Heart left ventricle (tissue), 16 donors: ENCODE data around the gene GSX1. TPM values are rescaled to one million over a fixed set of nuclear protein-coding genes. Genes with fewer than 3 reads are reported as not detected.
A peak's percentile ranks its signal among the peaks of the same experiment; 100 is the strongest.

Experiments
- ATAC-seq, 4 donors: fragments of 200-7000 bp; cut with Tn5 transposase; one replicate each; pipeline ENCODE4 v1.9.1; 2020 to 2022; ENCODE audit warnings: moderate library complexity in 4 of 4, mild to moderate bottlenecking in 3 of 4, moderate number of reproducible peaks in 1 of 4
- DNase-seq, 5 donors: peaks; one replicate each; pipeline ENCODE4 v3.0.0-alpha.2; 2020
- H3K27ac ChIP-seq, 12 donors: fragments of 200-600 bp; sonication (generic) in 4 of 12; one replicate each; pipeline versions ENCODE4 v1.5.0 to v1.8.0; 2016 to 2022; ENCODE audit warnings: mild to moderate bottlenecking in 2 of 12
- H3K27me3 ChIP-seq, 9 donors: fragments of 200-600 bp; sonication (generic) in 2 of 9; one replicate each; pipeline versions ENCODE4 v1.5.1 to v1.8.0; 2016 to 2022; ENCODE audit warnings: mild to moderate bottlenecking in 3 of 9
- H3K36me3 ChIP-seq, 9 donors: fragments of 200-600 bp; sonication (generic) in 2 of 9; one replicate each; pipeline versions ENCODE4 v1.5.0 to v1.8.0; 2018 to 2022; ENCODE audit warnings: mild to moderate bottlenecking in 2 of 9
- H3K4me1 ChIP-seq, 12 donors: fragments of 200-600 bp; sonication (generic) in 4 of 12; one replicate each; pipeline versions ENCODE4 v1.5.0 to v1.8.0; 2016 to 2022; ENCODE audit warnings: mild to moderate bottlenecking in 3 of 12
- H3K4me3 ChIP-seq, 12 donors: fragments of 200-600 bp; sonication (generic) in 4 of 12; one replicate each; pipeline versions ENCODE4 v1.5.0 to v1.8.0; 2017 to 2022; ENCODE audit warnings: mild to moderate bottlenecking in 9 of 12, moderate library complexity in 4 of 12
- H3K9me3 ChIP-seq, 12 donors: fragments of 200-600 bp; sonication (generic) in 4 of 12; one replicate each; pipeline versions ENCODE4 v1.5.0 to v1.8.0; 2016 to 2022; ENCODE audit warnings: mild to moderate bottlenecking in 1 of 12
- POLR2A ChIP-seq, 2 donors: fragments of 450-650 bp; IDR thresholded peaks; one replicate each; pipeline ENCODE4 v1.6.1; 2017; ENCODE audit warnings: antibody characterized with exemption in 2 of 2, mild to moderate bottlenecking in 2 of 2, moderate library complexity in 2 of 2
- WGBS, 4 donors: extraction: QIAGEN DNeasy Blood & Tissue Kit in 2 of 4; methylation state at CpG; one replicate each; pipeline versions ENCODE4 v1.1.5 to v1.1.7; 2013 to 2018; 5-methylcytosine and 5-hydroxymethylcytosine counted together
- intact Hi-C, 10 donors: fragments of 100-400 bp; cut with DNase I; formaldehyde crosslinking; loops; one replicate each; pipeline versions ENCODE4 v1.11.1 to v1.14.2; 2022
- polyA plus RNA-seq, 2 donors: library from polyadenylated mRNA; stranded (reverse); fragments of 200-250 nt; gene quantifications; one replicate each; pipeline ENCODE4 v1.2.3, GENCODE V29; 2013
- total RNA-seq, 9 donors: library from RNA; depleted of rRNA in 2 of 9; stranded (reverse); fragments of >200 nt in 2 of 9; fragmentation: NEBNext Ultra II Directional in 3 of 9; extraction: Animal tissue kit (Norgen Biotek cat#: 25700) in 3 of 9; gene quantifications; one replicate each; pipeline versions ENCODE4 v1.1.0 to v1.2.4, GENCODE V29; 2016 to 2023
- TF ChIP-seq, protein P1 (sequence below), 12 donors: fragments of 200-600 bp; sonication (generic) in 4 of 12; IDR thresholded peaks; one replicate each; pipeline versions ENCODE4 v1.5.0 to v1.8.0; 2018 to 2022; ENCODE audit warnings: antibody characterized with exemption in 12 of 12, mild to moderate bottlenecking in 5 of 12
- donor health status: ischemic (EF 13 %, LVEDD 7.1; RV severe dilation, severe dysfunction).
- donor health status: healthy with polysubstance abuse.
- donor health status: DM: no; HTN: yes; CAD: no.
- donor health status: DM: no; HTN: no; CAD: no.
- donor health status: ischemic (EF 25% LVEDD 6.9; RV normal size, moderate dysfunction).
- donor health status: ischemic (EF 25% LVEDD 5.7; RV mildly dilated, moderate dysfunction).
- donor health status: healthy.
- donor health status: DM: yes; HTN: yes; CAD: no.
- donor health status: ischemic (EF 35%, LVEDD 5.7; RV mildly dilated, moderate dysfunction).
- donor health status: nonischemic (EF 11% LVEDD 7.7; RV severe dilation, severe dysfunction).
- donor health status: DM: yes; HTN: yes; CAD: no.
- donor health status: PGD.
- donor health status: ischemic (EF 29% LVEDD 5.4; RV normal size, mild dysfunction).
- donor health status: nonischemic (EF 23%, LVEDD 6.1; RV moderate dilation, normal function).

Gene GSX1
- total and polyA plus RNA-seq, 11 donors = not detected

DNA sequence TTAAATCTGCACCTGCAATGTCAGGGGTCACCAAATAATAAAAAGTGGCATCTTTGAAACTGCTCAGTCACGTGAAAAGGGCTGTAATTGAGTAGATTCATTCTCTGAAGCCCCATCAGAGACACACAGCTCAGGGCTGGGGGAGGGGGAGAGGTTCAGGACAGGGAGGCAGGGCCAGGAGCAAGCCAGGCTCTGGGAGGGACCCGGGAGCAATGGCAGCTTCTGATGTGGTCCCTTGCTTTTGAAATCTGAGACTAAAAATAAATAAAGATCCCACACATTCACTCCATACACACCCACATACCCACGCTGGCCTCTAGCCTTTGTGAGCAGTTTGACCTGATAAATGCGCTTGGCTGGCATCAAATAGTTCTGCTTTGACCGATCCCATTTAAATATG lies 32.8 kb downstream of the GSX1 start:
- Histone ChIP-seq H3K4me3 (no peak overlapping the region), H3K27ac (no peak overlapping the region), H3K9me3 (no peaks in the 10 kb centered on the region), H3K27me3 (peaks cover 21 to 89% (median 74%) of the 10 kb centered on the region in 9 donors), H3K36me3 (no peaks in the 10 kb centered on the region), H3K4me1 (peaks cover 0 to 14% (median 3%) of the 10 kb centered on the region in 12 donors)
- 13 to 31% (median 23%) methylated on average over 5 of the region's 5 CpGs for WGBS, 4 donors
- DNase-seq (no peak), ATAC-seq (no peak)
- TF ChIP-seq, protein P1, sequence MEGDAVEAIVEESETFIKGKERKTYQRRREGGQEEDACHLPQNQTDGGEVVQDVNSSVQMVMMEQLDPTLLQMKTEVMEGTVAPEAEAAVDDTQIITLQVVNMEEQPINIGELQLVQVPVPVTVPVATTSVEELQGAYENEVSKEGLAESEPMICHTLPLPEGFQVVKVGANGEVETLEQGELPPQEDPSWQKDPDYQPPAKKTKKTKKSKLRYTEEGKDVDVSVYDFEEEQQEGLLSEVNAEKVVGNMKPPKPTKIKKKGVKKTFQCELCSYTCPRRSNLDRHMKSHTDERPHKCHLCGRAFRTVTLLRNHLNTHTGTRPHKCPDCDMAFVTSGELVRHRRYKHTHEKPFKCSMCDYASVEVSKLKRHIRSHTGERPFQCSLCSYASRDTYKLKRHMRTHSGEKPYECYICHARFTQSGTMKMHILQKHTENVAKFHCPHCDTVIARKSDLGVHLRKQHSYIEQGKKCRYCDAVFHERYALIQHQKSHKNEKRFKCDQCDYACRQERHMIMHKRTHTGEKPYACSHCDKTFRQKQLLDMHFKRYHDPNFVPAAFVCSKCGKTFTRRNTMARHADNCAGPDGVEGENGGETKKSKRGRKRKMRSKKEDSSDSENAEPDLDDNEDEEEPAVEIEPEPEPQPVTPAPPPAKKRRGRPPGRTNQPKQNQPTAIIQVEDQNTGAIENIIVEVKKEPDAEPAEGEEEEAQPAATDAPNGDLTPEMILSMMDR (IDR thresholded peaks at IDR 0.05) = no peak
- no peak for TF ChIP-seq POLR2A (IDR thresholded peaks at IDR 0.05)
- intact Hi-C loops = loop anchor here in 8 of 10 donors (5.0 to 10.0 kb wide), 7 partner anchors 163 to 840 kb away; no protein-coding TSS in a partner anchor

DNA sequence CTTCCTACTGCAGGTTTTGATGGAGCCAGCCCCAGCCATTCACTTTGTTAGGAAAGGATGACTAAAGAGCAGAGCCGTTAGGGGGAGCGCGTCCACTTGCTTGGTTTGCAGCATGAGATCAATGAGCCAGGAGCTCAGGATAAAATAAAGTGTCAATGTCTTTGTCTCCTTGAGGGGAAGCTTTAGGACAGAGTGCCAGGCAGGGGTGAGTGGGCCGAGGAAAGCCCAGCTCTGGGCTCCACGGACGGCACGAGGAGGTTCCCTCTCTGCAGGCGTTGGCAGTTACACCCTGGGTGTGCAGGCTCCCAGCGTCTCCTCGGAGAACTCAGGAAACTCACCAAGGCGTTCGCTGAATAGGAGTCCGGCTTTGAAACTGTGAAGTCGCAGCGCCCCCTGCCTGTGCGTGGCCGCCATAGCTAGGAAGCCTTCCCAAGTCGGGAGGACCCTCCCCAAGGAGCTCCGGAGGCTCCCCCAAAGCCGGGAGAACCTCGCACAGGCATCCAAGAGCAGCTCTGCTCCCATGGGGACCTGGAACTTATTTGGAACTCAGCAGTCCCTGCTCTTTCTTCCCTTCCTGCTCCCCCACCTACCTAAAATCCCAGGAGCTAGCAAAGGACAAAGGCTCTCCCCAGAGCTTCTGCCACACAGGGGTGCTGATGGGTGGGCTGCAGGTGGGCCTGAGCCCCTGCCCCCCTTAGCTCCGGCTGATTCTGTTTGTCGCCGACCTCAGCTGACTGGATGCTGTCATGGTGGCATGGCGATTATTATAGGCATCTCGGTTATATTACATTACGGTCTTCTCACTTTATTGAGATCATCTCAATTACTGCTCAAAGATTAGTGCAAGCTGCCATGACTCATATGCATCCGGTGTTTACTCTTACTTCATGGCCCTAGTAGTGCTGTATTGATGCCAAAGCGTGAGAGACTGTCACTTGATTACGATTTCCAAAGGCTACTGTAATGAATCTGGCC lies 34.4 kb downstream of the GSX1 start:
- DNase-seq (peak; percentile 68 to 87 (median 73)), ATAC-seq (peak; percentile 75 to 94 (median 90))
- no peak for TF ChIP-seq POLR2A (IDR thresholded peaks at IDR 0.05)
- TF ChIP-seq, protein P1 (IDR thresholded peaks at IDR 0.05) = peak; percentile 82 to 97 (median 89)
- no peaks in the 10 kb centered on the region for H3K36me3 ChIP-seq
- peaks cover 0 to 16% (median 4%) of the 10 kb centered on the region in 12 donors for H3K4me1 ChIP-seq
- no peaks in the 10 kb centered on the region for H3K9me3 ChIP-seq
- 11 to 24% (median 13%) methylated on average over 14 to 30 of the region's 30 CpGs for WGBS, 4 donors
- H3K27ac ChIP-seq = no peak overlapping the region
- intact Hi-C loops = loop anchor here (1.0 to 10.0 kb wide), 18 partner anchors 158 to 842 kb away; no protein-coding TSS in a partner anchor
- H3K27me3 ChIP-seq = peaks cover 10 to 87% (median 65%) of the 10 kb centered on the region in 9 donors
- peak overlapping the region in 7 of 12 donors; percentile 15 to 43 (median 21) for H3K4me3 ChIP-seq

DNA sequence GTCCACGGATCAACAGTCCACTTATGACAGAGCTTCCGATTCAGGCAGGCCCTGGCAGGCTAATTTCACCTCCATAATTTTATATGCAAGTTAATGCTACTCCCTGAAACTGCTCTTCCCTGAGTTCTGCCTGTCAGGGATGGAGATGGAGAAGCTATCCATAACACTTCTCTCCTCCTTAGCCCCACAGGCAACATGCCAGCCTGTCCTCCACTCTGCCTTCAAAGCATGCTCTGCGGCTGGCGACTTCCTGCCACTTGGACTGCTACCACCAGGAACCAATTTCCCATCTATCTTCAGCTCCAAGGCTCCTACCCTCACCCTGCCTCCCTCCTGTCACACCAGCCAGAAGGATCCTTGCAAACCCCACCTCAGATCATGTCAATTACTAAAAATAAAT lies 35.4 kb downstream of the GSX1 start:
- Histone ChIP-seq H3K4me3 (no peak overlapping the region), H3K4me1 (peaks cover 0 to 16% (median 4%) of the 10 kb centered on the region in 12 donors), H3K27ac (no peak overlapping the region), H3K9me3 (no peaks in the 10 kb centered on the region), H3K36me3 (no peaks in the 10 kb centered on the region), H3K27me3 (peaks cover 10 to 86% (median 62%) of the 10 kb centered on the region in 9 donors)
- WGBS, 4 donors = 73 to 83% (median 77%) methylated on average over 4 of the region's 4 CpGs
- TF ChIP-seq POLR2A (IDR thresholded peaks at IDR 0.05) = no peak
- TF ChIP-seq, protein P1 (IDR thresholded peaks at IDR 0.05) = no peak
- DNase-seq (no peak), ATAC-seq (no peak)
- intact Hi-C loops = loop anchor here (2.0 to 10.0 kb wide), 15 partner anchors 157 to 843 kb away; no protein-coding TSS in a partner anchor

DNA sequence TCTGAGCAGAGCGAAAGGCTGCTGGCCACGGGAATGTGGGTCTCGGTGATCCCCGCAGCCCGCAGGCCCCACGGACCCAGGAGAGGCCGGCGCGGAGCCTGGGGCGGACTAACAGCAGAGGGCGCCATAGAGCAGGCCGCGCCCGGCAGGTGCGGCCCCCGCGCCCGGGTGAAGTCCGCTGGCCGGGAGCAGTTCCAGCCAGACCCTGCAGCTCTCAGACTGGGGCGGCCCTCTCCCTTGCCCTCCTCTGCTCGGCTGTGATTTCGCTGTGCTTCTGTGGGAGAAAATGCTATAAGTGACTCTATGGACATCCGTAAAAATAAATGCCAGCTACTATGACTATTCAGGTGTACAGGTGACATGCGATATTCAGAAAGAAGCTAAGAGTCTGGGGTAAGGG lies 37.7 kb downstream of the GSX1 start:
- Histone ChIP-seq H3K4me1 (peaks cover 0 to 16% (median 4%) of the 10 kb centered on the region in 12 donors), H3K27ac (no peak overlapping the region), H3K4me3 (peak overlapping the region in 4 of 12 donors; percentile 23 to 34 (median 30)), H3K36me3 (no peaks in the 10 kb centered on the region), H3K27me3 (peaks cover 4 to 86% (median 50%) of the 10 kb centered on the region in 9 donors), H3K9me3 (no peaks in the 10 kb centered on the region)
- DNase-seq (peak; percentile 33 to 80 (median 39)), ATAC-seq (peak; percentile 56 to 76 (median 64))
- intact Hi-C loops = loop anchor here in 8 of 10 donors (1.0 to 10.0 kb wide), 5 partner anchors 125 to 155 kb away; no protein-coding TSS in a partner anchor
- TF ChIP-seq, protein P1 (IDR thresholded peaks at IDR 0.05) = peak; percentile 83 to 96 (median 91)
- TF ChIP-seq POLR2A (IDR thresholded peaks at IDR 0.05) = no peak
- 2 to 7% (median 4%) methylated on average over 11 to 25 of the region's 25 CpGs for WGBS, 4 donors
